HuH-7.5 (cell line): Measurements from ENCODE around the gene UNC93B1.

Experiments
- DNase-seq: peaks from one replicate; pipeline ENCODE4 v3.0.0; 2011; ENCODE audit warnings: low spot score

The UNC93B1 gene, protein sequence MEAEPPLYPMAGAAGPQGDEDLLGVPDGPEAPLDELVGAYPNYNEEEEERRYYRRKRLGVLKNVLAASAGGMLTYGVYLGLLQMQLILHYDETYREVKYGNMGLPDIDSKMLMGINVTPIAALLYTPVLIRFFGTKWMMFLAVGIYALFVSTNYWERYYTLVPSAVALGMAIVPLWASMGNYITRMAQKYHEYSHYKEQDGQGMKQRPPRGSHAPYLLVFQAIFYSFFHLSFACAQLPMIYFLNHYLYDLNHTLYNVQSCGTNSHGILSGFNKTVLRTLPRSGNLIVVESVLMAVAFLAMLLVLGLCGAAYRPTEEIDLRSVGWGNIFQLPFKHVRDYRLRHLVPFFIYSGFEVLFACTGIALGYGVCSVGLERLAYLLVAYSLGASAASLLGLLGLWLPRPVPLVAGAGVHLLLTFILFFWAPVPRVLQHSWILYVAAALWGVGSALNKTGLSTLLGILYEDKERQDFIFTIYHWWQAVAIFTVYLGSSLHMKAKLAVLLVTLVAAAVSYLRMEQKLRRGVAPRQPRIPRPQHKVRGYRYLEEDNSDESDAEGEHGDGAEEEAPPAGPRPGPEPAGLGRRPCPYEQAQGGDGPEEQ

GRCh38 chr11:68003846-68004550, at the start of gene UNC93B1:
TSS of gene UNC93B1 (minus strand) at chr11:68004097. CDS start at chr11:68004043, 54 bp downstream.
- DNase-seq, result peak; percentile 100

DNA sequence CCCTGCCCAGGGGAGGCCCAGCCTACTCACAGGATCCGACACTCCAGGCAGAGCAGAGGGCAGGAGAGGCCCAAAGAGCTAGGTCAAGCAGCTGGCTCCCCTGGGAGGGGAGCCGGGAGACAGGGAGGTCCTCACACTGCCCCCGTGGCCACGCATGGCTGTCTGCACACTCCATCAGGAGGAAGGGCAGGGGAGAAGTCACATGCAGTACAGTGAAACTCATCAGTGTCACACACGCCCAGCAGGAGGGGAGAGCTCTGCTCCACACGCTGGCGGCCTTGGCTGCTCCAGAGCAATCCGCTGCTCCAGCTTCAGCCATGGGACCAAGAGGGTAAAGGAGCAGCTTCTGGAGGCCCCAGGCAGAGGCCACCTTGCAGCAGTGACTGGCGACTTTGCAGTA, 49.2 kb upstream of the UNC93B1 start:
- peak; percentile 44 for DNase-seq

- peak; percentile 43 for DNase-seq
Observed at GRCh38 chr11:68052137-68052873, 48.4 kb upstream of the UNC93B1 start.

DNA sequence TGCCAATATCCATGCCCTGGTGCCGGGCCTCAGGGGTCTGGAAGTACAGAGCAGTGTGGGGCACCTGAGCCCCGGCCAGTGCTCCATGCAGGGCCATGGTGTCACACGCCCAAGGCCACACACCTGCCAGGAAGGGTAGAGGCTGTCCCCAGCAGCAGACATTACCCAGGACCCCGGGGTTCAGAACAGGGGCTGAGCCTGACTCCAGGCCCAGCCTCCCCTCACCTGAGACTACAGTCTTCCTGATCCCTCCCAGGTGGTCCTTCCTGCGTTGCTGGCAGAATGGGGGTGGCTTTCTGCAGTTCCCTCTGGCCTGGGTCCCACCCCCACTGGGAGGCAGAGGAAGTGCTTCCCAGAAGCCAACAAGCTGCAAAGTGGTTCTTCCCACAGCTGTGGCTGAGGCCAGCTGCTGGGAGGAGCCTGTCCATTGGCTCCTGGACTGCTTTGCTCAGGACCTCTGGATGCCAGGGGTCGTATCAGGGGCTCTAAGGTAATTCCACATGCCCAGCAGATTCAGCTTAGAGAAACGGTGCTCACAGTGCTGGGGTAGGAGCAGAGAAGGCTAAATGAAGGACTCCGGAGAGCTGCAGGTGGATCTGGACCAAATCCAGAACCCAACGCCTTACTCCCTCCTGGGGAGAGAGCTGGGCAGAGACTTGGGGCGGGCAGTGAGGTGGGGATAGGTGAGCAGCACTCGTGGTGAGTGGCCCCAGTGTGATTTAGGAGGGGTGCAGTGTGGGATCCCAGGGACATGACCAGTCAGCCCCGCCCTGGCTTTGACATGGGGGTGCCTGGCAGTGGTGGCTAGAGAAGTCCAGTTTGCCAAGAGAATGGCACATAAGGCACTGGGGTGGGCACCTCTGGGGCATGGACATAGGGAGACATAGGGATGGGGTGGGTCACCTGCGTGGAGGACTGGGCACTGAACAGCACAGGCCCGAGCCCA, 47.6 kb upstream of the UNC93B1 start:
- peak; percentile 74 for DNase-seq

DNA sequence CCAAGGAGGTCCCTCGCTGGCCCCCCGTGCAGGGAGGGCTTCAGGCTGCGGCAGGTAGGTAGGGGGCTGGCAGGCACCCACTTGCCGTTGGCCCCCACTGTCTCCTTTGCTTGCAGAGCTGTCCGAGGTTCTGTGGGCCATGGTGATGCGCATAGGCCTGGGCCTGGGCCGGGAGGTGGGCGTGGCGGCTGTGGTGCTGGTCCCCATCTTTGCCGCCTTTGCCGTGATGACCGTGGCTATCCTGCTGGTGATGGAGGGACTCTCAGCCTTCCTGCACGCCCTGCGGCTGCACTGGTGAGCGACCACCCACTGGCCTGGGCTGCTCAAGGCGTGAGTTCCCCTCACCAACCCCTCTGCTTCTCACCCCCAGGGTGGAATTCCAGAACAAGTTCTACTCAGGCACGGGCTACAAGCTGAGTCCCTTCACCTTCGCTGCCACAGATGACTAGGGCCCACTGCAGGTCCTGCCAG, 46.5 kb upstream of the UNC93B1 start:
- DNase-seq, result peak; percentile 52

GRCh38 chr11:68049509-68050370, 45.8 kb upstream of the UNC93B1 start:
- peak; percentile 43 for DNase-seq

GRCh38 chr11:68048681-68049508, 45.0 kb upstream of the UNC93B1 start:
- peak; percentile 42 for DNase-seq

DNA sequence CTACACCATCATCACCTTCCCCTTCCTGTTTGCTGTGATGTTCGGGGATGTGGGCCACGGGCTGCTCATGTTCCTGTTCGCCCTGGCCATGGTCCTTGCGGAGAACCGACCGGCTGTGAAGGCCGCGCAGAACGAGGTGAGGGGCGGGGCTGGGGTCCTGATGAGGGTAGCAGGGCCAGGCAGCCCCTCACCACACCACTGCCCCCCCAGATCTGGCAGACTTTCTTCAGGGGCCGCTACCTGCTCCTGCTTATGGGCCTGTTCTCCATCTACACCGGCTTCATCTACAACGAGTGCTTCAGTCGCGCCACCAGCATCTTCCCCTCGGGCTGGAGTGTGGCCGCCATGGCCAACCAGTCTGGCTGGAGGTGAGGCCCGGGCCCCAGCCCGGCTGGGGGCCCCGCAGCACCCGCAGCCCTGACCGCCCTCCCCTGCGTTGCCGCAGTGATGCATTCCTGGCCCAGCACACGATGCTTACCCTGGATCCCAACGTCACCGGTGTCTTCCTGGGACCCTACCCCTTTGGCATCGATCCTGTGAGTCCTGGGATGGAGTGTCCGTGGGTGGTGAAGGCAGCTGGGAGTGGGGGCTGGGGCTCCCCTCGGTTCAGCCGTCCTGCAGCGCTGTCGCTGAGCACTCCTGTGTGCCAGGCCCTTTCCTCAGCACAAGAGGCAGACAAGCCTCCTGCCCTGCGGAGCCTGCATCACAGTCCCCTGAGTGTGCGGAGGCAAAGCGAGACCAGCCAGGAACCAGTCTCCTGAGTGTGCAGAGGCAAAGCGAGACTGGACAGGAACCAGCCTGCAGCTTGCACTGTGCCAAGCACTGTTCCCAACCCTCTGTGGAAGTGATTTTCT, 43.8 kb upstream of the UNC93B1 start:
- peak; percentile 53 for DNase-seq

DNA sequence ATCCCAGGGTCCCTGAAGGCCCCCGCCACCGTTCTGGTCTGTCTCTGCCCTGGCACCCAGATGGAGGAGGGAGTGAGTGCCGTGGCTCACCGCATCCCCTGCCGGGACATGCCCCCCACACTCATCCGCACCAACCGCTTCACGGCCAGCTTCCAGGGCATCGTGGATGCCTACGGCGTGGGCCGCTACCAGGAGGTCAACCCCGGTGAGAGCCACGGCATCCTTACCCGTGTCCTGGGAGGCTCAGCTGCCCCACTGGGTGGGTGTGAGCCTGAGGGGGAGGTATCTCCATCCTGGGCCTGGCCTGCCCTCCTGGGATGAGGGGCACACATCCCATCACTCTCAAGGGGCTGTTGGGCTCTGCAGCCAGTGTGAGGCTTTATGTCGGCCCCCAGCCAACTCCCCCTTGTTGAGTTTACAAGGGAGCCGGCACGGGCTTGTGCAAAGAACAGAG, 41.0 kb upstream of the UNC93B1 start:
- DNase-seq, result peak; percentile 56

DNA sequence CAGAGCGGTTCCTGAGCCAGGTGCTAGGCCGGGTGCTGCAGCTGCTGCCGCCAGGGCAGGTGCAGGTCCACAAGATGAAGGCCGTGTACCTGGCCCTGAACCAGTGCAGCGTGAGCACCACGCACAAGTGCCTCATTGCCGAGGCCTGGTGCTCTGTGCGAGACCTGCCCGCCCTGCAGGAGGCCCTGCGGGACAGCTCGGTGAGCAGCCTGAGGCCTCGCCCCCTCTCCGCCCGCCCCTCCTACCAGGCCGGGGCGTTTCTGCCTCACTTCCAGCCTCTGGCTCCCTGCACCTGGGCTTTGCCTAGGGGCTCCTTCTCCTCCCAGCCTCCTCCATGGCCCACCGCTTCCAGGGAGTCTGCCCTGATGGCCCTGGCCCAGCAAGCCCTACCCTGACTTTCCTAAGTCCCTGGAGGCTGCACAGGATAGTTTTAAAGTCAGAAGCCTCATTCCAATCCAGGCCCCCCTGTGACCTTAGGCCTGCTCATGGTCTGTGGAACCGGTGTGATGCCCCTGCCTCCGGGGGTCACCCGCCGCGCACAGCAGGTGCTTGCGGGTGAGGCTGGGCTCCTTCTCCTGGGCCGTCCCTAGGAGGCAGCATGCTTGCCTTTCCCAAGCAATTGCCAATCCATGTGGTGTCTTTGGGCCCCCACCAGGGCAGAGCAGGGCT, 40.4 kb upstream of the UNC93B1 start:
- peak; percentile 67 for DNase-seq

DNA sequence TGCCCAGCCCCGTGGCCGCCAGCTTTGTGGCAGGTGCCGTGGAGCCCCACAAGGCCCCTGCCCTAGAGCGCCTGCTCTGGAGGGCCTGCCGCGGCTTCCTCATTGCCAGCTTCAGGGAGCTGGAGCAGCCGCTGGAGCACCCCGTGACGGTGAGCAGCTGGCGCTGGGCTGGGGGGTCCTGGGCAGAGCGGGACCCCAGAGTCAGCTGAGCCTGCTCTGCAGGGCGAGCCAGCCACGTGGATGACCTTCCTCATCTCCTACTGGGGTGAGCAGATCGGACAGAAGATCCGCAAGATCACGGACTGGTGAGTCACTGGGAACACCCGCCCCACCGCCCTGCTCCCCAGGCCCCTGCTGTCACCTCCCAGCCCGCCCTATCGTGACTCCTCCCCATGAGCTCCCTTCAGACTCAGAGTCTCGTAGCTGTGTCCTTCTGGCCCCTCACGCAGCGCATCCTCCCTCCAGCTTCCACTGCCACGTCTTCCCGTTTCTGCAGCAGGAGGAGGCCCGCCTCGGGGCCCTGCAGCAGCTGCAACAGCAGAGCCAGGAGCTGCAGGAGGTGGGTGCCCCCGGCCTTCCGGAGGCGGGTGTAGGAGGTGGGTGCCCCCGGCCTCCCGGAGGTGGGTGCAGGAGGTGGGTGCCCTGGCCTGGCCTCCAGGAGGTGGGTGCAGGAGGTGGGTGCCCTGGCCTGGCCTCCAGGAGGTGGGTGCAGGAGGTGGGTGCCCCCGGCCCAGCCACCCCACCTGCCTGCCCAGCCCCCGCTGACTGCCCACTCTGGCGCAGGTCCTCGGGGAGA, 39.6 kb upstream of the UNC93B1 start:
- DNase-seq, result no peak

GRCh38 chr11:68043029-68043348, 39.1 kb upstream of the UNC93B1 start:
- no peak for DNase-seq

DNA sequence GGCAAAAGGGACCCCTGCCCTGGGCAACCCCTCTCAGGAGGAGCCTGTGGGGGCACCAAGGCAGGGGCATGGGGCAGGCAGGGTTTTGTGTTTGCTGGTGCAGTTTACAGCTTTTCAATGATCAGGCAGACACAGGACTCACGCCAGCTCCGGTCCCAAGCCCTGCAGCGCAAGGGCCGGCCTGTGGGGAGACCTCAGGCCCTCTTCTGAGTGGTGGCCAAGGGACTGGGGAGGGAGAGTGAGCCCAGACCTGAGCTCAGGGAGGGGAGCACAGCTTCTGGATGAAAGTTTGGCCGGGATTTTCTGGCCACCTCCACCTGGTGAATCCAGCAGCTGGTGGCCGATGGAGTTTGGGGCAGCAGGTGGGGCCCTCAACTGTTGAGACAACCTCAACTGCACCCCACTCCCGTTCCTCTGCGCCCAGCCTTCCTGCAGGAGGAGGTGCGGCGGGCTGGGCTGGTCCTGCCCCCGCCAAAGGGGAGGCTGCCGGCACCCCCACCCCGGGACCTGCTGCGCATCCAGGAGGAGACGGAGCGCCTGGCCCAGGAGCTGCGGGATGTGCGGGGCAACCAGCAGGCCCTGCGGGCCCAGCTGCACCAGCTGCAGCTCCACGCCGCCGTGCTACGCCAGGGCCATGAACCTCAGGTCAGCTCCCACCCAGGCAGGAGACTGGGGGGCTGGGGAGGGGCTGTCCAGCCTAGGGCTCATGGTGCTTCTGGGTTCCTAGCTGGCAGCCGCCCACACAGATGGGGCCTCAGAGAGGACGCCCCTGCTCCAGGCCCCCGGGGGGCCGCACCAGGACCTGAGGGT, 38.5 kb upstream of the UNC93B1 start:
- no peak for DNase-seq

DNA sequence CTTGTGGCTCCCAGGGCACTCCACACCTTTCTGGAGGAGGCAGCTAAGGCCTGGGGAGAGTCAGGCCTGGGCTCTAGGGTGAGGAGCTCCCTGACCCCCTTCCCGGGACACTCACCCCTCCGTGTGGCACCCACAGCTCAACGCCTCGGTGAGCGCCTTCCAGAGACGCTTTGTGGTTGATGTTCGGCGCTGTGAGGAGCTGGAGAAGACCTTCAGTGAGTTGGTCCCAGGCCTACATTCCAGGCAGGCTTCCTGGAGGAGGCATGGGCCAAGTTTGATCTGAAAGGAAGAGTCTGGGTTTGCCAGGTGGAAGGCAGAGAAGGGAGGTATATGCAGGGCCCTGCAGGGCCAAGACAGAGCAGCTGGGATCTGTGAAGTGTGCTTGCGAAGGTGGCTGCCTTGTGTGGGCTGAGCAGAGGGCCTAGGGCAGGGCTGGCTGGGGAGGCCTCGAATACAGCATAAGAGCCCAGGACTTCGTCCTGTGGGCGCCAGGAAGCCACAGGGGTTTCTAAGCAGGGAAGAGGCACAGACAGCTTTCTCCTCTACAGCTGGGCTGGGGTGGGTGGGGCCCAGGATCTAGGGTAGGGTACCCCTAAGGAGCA, 37.8 kb upstream of the UNC93B1 start:
- DNase-seq, result no peak

GRCh38 chr11:68040957-68041591, 37.2 kb upstream of the UNC93B1 start:
- DNase-seq, result no peak
